ENCODE measurements around the gene CAP2.

Gene CAP2, protein sequence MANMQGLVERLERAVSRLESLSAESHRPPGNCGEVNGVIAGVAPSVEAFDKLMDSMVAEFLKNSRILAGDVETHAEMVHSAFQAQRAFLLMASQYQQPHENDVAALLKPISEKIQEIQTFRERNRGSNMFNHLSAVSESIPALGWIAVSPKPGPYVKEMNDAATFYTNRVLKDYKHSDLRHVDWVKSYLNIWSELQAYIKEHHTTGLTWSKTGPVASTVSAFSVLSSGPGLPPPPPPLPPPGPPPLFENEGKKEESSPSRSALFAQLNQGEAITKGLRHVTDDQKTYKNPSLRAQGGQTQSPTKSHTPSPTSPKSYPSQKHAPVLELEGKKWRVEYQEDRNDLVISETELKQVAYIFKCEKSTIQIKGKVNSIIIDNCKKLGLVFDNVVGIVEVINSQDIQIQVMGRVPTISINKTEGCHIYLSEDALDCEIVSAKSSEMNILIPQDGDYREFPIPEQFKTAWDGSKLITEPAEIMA

DNA sequence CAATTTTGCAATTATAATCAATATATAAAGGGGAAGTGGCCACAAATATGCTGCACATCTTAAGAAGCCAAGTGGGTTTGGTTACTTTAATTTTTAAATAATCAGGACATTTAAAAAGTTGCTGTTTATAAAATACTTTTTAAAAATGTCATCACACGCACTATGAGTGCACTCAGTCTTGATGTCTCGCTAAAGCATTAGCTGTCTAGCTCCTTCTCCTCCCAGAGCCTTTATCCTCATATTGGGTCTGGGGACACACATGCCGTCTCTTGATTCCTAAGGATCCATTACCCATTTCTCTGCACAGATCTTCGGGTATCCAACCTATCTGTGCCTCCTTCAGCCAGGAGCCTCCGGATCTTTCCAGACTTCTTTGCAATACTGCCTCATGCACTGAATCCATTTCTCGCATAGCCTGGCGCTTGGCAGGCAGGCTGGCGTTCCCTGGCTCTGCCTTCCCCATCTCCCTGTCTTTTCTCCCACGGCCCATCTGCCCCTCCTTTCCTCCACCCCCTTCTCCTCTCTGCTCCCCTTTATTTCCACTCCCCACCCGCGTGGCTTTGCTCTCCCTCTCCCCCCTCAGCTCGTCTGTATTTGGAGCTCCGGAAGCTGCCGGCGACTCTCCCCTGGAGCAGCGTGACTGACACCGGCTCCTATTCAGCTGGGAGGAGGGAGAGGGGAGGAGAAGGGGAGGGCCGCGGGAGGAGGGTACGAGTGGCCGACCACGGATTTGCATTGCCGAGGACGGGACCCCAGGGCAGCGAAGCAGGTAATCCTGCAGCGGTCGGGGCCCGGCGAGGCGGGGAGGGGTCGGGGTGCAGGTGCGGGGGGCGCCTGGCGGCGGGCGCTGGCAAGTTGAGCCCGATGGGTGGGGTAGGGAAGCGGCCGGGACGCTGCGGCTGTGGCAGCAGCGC, at the start of gene CAP2:
CAP2 (plus strand) TSS at position 618 of the 914 bp plus-strand sequence. CDS start 27,961 bp downstream, outside the sequence.
- peak; percentile 77 for DNase-seq (ENCODE audit: low read depth)

DNA sequence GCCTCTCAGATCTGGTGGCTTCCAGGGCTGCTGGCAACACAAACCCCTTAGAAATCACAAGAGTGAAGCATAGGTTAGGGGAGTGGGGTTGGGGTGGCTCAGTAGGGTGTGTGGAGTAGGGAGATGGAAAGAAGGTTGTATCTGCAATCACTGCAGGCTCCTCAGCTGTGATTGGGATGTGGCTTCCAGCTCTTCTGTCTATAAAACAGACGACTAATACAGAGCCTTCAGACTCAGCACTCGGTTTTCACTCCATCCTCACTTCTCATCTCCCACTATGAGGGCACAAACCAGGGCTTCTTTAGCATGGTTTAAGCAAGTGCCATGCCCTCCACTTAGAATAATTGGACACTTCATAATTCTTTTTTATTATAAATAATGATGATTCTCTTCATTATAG, 46.4 kb upstream of the CAP2 start:
- no peak for DNase-seq (ENCODE audit: low read depth)

DNA sequence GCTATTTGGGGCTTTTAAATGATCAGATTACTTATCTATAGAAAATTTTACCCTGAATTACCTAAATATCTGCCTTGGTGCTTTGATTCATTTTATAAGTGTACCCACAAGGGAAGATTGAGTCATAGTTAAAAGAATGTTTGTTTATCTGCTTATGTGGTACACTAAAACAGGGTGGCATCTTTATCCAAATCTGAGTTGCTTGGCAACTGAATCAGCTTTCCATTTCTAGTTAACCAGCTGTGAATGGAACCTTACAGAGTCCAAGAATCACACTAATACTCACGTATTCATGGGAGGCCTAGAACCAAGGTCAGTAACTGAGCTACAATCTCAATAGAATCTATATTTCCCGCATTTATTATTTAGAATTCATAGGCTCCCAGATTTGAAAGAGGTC, 44.0 kb upstream of the CAP2 start:
- peak; percentile 73 for DNase-seq (ENCODE audit: low read depth)

DNA sequence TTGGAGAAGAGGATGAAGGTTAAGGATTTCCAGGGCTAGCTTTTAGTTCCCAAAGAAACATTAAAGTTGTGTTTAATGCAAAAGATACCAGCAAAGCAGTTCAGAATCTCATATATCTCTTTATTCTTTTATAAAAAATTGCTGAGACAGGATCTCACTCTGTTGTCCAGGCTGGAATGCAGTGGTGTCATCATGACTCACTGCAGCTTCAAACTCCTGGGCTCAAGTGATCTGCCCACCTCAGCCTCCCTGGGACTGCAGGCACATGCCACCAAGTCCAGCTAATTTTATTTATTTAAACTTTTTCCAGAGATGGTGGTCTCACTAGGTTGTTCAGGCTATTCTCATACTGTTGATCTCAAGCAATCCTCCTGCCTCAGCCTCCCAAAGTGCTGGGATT, 41.1 kb upstream of the CAP2 start:
- no peak for DNase-seq (ENCODE audit: low read depth)

DNA sequence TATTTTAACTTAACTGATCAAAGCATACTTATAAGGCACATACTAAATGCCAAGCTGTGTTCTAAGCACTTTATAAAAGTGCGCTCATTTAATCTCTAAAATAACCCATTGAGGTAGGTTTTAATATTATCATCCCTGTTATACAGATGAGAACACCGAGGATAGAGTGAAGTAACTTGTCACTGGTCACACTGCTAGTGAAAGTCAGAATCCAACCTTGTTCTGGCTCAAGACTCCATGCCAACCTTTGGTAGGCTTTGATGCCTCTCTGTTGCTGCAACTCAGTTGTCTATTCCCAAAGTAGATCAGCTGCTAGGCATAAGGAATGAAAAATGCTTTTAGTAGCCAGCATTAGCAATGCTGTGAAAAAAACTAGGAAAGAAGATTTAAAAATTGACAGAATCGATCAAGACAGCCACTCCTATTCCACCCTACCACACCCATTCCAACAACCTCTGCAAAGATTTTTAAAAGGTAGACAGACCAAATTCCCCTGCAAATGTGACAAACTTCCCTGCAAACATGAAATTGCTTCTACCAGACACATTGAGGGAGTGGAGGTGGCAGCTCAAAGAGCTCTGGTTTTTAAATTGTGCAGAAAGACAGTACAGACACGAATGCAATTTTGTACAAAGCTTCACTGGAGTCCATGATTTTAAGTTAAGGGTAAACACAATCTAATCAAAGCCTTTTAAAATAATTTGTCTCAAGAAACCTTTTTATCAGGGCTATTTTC, 39.8 kb upstream of the CAP2 start:
- no peak for DNase-seq (ENCODE audit: low read depth)

DNA sequence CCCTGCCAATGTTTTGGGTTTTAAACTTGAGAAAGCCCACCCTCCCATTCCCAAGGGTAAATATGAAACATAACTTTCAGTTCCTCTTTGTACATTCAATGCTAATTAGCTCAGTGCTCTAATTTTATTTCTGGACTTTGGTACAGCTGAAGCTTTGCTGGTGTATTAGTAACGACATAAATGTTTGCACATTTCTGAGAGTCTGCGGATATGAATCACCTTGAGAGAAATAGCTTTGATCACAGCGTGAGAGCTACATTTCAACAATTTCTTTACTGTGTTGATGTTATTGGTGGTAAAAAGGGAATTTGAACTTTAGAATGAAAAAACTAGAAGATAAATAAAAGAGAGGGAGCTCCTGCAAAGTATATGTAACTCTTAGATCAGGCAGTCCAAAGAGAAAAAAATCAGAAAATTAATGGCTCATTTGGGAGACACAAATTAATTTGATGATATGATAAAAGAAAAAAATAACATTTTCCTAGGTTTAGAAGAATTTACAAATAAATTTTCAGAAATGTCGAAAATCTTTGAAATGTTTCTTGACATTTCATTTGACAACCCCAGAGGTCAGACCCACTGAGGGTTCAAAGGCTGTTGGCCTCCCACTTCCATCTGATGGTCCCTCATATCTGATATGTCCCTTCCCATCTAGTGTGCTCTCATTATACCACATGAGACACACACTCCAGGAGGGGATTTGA, 38.5 kb upstream of the CAP2 start:
- DNase-seq (ENCODE audit: low read depth) = peak; percentile 70

DNA sequence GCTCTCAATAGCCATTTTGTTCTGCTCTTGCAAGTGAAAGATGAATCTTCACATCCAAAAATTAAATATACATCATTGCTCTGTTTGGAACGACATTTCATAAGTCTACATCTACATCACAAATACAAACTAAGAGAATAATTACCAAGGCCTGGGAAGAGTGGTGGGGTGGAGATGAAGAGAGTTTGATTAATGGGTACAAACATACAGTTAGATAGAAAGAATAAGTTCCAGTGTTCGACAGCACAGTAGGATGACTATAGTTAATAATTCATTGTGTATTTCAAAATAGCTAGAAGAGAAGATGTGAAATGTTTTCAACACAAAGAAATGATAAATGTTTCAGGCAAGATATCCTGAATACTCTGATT, 38.0 kb upstream of the CAP2 start:
- no peak for DNase-seq (ENCODE audit: low read depth)

DNA sequence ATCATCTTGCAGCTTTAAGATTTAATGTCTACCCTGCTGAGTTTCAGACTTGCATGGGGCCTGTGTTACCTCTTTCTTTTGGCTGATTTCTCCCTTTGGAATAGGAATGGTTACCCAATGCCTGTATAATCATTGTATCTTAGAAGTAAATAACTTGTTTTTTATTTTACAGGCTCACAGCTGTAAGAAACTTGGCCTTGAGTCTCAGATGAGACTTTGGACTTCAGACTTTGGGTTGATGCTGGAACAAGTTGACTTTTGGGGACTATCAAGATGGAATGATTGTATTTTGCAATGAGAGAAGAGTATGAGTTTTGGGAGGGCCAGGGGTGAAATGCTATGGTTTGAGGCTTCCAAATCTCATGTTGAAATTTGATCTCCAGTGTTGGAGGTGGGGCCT, 34.9 kb upstream of the CAP2 start:
- DNase-seq (ENCODE audit: low read depth) = no peak

DNA sequence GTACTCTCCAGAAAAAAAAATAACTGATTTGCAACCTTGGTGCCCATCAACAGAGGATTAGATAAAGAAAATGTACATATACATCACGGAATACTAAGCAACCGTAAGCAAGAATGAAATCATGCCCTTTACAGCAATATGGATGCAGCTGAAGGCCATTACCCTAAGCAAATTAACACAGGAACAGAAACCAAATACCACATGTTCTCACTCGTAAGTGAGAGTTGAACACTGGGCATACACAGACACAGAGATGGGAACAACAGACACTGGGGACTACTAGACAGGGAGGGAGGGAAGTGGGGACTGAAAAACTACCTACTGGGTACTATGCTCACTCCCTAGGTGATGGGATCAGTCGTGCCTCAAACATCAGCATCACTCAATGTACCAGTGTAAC, 32.8 kb upstream of the CAP2 start:
- no peak for DNase-seq (ENCODE audit: low read depth)

DNA sequence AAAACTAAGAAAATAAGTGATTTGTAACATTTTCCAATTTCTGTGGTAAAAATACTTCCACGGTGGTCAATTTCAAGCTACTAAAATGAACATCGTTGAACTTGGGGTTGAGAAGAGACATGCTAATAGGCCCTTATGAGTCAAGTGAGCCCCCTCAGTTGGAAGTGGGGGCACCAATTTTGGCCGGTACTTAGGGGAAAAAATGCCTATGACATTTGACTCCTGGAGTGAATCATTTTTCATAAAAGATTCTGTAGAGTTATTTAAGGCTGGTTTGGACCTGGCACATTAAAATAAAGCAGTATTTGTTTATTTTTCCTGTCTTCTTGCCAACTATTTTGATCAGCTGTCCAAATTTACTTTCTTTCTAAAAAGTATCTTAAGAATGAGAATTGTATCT, 32.4 kb upstream of the CAP2 start:
- DNase-seq (ENCODE audit: low read depth) = peak; percentile 72

DNA sequence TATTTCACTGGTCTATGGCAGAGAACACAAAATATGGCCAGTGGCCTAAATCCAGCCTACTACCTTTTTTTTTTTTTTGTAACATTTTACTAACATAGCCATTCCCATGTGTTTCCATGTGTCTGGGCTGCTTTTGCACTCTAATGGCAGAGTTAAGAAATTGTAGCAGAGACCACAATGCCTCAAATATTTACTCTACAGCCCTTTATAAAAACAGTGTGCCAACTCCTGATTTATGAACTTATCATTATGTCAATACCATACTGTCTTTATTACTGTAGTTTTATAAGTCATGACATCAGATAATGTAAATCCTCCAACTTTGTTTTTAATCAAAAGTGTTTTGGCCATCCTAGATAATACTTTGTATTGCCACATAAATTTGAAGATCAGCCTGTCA, 27.4 kb upstream of the CAP2 start:
- DNase-seq (ENCODE audit: low read depth) = no peak

DNA sequence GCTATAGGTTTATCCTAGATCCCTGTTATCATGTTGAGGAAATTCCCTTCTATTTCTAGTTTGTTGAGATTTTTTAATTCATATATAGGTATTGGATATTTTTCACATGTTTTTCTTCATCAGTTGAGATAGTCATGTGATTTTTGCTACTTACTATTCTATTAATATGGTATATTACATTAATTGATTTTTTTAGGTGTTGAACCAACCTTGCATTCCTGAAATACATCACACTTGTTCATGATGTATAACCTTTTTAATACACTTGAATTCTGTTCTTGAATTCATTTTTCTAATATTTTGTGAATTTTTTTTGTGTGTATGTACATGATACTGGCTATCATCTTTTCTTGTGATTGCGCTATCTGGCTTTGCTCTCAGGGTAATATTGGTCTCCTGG, 25.5 kb upstream of the CAP2 start:
- DNase-seq (ENCODE audit: low read depth) = no peak

DNA sequence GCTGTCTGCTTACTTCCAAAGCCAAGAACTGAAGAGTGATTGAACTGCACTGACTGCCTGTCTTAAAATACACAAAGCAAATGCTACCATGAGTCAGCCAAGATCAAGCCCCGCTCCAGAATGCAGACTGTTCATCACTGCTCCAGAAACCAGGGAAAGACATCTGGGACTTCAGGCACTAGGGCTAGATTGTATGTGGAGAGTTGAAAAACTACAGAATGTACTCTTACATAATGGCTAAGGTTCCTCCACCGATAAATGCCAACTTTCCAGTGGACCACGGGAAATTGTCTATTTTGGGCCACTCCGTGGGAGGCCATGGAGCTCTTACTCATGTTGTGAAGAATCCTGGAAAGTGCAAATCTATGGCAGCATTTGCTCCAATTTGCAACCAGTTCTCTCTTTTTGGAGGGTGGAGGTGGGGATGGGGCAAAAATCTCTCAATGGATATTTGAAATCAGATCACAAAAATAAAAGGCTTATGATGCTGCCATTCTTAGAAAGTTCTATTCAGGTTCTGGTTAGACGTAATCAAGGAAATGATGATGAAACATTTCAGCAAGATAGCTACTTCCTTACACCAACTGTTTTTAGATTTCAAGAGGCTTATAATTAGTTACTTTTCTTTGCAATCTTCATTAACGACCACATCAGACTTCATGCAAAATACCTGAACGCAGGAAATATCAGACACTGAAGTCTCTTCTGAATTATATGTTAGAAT, 11.8 kb upstream of the CAP2 start:
- peak; percentile 75 for DNase-seq (ENCODE audit: low read depth)

DNA sequence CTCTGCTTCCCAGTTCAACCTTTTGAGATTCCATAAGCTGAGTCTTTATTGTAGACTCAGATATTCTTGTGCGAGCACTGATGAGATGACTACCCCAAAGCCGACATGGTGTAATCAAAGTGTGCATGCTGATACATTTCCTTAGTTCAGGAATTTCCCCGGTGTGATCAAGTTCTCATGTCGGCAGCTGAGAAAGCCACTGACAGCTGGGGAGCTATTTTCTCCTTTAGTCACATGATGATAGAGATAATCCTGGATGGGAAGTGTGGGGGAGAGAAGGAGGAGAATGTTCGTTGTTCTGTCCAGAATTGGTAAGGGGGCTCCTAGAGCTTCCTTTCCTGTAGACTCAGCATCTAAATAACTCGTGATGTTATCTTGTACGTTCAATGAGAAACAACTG, 7.7 kb upstream of the CAP2 start:
- DNase-seq (ENCODE audit: low read depth) = no peak

DNA sequence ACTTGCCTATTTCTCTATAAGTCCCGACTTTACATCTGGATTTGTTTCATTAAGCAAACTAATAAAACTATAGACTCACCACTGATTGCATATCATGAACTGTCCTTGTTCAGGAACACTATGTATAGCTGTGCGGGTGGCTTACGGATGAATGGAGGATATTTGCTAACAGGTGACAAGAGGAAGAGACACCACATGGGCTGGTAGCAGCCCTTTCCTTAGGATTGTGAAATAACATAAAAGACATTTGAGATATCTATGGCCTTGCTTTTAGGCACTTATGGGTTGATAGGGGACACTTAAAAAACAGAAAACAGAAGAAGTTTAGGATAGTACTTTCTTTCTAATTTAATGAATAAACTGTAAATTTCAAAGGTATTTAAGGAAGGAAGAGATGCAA, 5.0 kb upstream of the CAP2 start:
- DNase-seq (ENCODE audit: low read depth) = no peak

DNA sequence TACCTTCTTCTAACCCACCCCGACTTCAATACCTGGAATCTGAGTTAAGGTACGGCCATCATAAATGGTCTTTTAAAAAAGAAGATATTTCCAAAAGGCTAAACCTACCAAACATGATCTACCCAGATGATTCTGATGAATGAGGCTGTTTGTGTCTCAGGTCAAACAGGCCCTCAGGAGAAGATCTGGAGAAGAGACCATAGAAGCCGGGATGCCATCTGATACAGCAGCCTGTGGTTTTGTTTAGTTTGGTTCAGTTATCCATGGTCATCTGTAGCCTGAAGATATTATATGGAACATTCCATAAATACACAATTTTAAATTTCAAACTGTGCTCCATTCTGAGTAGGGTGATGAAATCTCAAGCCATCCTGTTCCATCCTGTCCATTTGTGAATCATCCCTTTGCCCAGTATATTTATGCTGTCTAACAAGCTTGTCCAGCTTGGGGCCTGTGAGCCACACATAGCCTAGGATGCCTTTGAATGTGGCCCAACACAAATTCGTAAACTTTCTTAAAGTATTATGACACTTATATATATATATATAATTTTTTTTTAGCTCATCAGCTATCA, 4.0 kb upstream of the CAP2 start:
- DNase-seq (ENCODE audit: low read depth) = peak; percentile 56

DNA sequence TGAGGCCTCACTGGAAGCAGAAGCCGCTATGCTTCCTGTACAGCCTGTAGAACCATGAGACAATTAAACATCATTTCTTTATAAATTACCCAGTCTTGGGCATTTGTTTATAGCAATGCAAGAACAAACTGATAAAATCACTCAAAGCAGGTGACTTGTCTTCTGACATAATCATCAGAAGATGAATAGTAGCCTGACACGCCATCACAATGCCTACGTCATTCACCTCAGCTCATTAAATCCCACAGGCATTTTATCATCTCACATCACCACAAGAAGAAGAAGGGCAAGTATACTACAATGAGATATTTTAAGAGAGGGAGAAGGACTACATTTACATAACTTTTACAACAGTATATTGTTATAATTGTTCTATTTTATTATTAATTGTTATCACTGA, 3.1 kb upstream of the CAP2 start:
- DNase-seq (ENCODE audit: low read depth) = no peak

DNA sequence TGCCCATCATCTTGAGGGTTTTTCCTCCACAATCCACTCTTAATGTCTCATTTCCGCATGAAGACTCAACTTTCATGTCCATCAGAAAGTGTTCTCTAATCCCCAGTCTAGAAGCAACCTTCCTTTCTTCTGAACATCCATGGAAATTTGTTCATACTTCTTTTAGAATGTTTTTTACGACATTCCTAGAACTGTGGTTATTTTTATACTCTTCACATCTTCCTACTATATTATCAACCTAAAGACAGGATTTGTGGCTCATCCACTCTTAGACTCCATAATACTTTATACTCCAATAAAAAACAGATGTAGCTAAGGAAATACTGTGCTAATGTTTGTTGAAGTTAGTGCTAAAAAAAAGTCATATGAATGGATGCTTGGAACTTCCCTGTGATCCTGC, 1.4 kb upstream of the CAP2 start:
- DNase-seq (ENCODE audit: low read depth) = no peak

DNA sequence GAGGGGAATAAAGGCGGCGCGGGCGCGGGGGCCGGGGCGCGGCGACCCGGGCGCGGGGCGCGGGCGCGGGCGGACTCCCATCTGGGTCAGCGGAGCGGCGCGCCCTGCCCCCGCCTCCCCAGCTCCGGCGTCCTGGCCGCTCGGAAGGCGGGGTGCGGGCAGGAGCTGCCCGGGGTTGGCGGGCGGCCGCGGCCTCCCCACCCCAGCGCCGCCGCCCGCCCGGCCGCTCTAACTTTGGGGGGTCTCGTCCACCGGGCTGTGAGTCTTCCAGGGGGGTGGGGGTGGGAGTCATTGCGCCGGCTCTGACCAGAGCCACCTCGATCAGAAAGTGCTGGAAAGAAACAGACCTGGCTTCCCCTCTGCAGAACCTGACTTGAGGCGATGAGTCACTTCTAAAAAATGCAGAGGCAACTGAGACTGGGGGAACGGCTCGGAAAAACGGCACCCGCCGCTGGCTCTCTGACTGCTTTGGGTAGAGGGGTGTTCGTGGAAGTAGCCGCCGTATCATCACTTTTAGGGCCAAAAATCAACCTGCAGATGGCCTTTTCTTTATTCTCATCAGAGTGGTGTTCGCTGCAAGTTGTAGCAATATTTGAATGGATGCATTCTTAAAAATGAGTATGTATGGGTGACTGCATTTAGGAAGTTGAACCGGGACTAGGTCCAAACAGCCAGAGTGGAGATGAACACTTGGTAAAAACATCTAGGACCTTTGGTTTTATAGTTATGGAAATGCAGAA, 667 bp downstream of the CAP2 start:
- peak; percentile 57 for DNase-seq (ENCODE audit: low read depth)

DNA sequence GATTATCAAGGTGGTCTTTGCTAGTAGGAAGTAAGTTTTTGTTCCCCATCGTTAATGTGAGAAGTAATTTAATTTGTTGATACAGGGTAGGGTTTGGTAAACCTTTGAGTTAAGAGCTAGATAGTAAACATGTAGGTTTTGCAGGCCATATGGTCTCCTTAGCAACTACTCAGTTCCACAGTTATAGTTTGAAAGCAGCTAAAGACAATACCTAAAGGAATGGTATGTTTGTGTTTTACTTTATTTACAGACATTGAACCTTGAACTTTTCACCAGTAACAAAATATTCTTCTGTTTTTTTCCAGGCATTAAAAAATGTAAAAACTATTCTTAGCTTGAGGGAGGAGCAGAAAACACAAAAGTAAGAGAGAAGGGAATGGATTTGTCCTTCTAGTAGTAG, 1.7 kb downstream of the CAP2 start:
- no peak for DNase-seq (ENCODE audit: low read depth)

All from fibroblast of gingiva (primary cell).